AG04450 (cell line): Measurements from ENCODE around the gene EFCAB13. TPM values are rescaled to one million over a fixed set of nuclear protein-coding genes. Genes with fewer than 3 reads are reported as not detected.

ENCODE experiments used
- CTCF ChIA-PET: fragments of 300-600, 350-600 bp; formaldehyde crosslinking; extraction: SDS; loops from one replicate; lab custom pipeline; 2022; ENCODE audit warnings: antibody characterized with exemption, inconsistent platforms; lab: Charles Lee
- POLR2A ChIA-PET: fragments of 350-600 bp; formaldehyde crosslinking; extraction: SDS; loops from one replicate; lab custom pipeline; 2021; ENCODE audit warnings: antibody characterized with exemption, inconsistent platforms; lab: Yijun Ruan, JAX
- DNase-seq: peaks from one replicate; pipeline ENCODE4 v3.0.0-alpha.2; 2011; ENCODE audit warnings: low read depth, low spot score
- H3K27ac ChIP-seq: one replicate; pipeline ENCODE4 v1.5.1; 2012; ENCODE audit warnings: low read depth, low read length, control low read depth
- H3K27me3 ChIP-seq: one replicate; pipeline ENCODE4 v1.6.0; 2012; ENCODE audit warnings: low read length; ENCODE audit not compliant: control insufficient read depth, insufficient read depth
- H3K4me3 ChIP-seq: 2 replicates; pipeline ENCODE4 v1.5.1; 2011; ENCODE audit warnings: mild to moderate bottlenecking, low read depth, low read length, control low read depth
- H3K9me3 ChIP-seq: 2 replicates; pipeline ENCODE4 v1.5.1; 2012; ENCODE audit warnings: low read length; ENCODE audit not compliant: control insufficient read depth, insufficient read depth
- polyA plus RNA-seq: library from polyadenylated mRNA; depleted of rRNA; stranded (reverse); fragments of >200 nt; gene quantifications from 2 replicates; pipeline ENCODE4 v1.2.3, GENCODE V29; 2011
- TF ChIP-seq, protein P1 (sequence below): IDR thresholded peaks from 2 replicates; pipeline ENCODE4 v1.5.1; 2011; ENCODE audit warnings: low read depth, low read length, control low read depth, inconsistent platforms

Gene EFCAB13
- polyA plus RNA-seq, 1 experiment, result 1.6 TPM

DNA sequence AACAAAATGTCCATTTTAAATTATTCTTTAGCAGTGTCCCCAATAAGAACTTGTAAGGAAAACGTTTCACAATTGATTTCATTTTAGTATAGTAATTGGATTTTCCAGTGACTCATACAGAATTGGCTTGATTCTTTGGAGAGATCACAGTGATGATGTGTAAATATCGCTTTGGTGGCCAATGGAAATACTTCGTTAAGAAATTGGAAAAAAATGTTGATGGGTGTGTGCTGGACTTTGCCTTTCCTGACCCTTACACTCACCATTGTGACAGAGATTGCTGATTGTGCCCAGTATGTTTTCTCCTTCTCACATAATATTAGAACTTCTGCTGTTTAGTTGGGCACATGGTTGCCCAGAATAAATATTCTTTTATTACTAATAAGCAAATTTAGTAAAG, 7.4 kb upstream of the EFCAB13 start:
- Histone ChIP-seq H3K9me3 (peaks cover 4% of the 10 kb centered on the region; the same call in 1 of the 2 replicates), H3K4me3 (no peak overlapping the region), H3K27ac (no peak overlapping the region), H3K27me3 (no peaks in the 10 kb centered on the region)
- no peak for DNase-seq
- ChIA-PET CTCF (interaction anchor here (0.6 to 4.6 kb wide), 15 partner anchors 8 to 374 kb away, joined by 3 to 52 read pairs (median 6); partner anchors contain the start of gene EFCAB13), POLR2A (interaction anchor here (1.9 kb wide), 1 partner anchor 11 kb away, joined by 9 read pairs; no protein-coding TSS in a partner anchor)
- TF ChIP-seq, protein P1, sequence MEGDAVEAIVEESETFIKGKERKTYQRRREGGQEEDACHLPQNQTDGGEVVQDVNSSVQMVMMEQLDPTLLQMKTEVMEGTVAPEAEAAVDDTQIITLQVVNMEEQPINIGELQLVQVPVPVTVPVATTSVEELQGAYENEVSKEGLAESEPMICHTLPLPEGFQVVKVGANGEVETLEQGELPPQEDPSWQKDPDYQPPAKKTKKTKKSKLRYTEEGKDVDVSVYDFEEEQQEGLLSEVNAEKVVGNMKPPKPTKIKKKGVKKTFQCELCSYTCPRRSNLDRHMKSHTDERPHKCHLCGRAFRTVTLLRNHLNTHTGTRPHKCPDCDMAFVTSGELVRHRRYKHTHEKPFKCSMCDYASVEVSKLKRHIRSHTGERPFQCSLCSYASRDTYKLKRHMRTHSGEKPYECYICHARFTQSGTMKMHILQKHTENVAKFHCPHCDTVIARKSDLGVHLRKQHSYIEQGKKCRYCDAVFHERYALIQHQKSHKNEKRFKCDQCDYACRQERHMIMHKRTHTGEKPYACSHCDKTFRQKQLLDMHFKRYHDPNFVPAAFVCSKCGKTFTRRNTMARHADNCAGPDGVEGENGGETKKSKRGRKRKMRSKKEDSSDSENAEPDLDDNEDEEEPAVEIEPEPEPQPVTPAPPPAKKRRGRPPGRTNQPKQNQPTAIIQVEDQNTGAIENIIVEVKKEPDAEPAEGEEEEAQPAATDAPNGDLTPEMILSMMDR, result no peak

DNA sequence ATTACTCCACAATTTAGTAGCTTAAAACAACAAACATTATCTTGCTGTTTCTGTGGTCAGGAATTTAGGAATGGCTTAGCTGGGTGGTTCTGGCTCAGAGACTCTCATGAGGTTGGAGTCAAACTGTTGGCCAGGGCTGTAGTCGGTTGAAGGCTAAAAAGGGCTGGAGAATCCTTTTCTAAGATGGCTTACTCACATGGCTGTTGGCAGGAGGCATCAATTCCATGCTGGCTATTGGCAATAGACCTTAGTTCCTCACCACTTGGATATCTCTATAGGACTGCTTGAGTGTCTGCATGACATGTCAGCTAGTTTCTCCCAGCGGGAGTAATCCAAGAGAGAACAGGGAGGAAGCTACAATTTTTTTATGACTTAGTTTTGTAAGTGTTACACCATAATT, 6.6 kb upstream of the EFCAB13 start:
- no peak for DNase-seq
- ChIA-PET CTCF (interaction anchor here (0.6 to 4.6 kb wide), 7 partner anchors 13 to 299 kb away, joined by 3 to 52 read pairs (median 9); no protein-coding TSS in a partner anchor), POLR2A (no interaction called here)
- Histone ChIP-seq H3K27me3 (no peaks in the 10 kb centered on the region), H3K9me3 (peaks cover 4% of the 10 kb centered on the region; the same call in 1 of the 2 replicates), H3K27ac (no peak overlapping the region), H3K4me3 (no peak overlapping the region)
- TF ChIP-seq, protein P1, result no peak

DNA sequence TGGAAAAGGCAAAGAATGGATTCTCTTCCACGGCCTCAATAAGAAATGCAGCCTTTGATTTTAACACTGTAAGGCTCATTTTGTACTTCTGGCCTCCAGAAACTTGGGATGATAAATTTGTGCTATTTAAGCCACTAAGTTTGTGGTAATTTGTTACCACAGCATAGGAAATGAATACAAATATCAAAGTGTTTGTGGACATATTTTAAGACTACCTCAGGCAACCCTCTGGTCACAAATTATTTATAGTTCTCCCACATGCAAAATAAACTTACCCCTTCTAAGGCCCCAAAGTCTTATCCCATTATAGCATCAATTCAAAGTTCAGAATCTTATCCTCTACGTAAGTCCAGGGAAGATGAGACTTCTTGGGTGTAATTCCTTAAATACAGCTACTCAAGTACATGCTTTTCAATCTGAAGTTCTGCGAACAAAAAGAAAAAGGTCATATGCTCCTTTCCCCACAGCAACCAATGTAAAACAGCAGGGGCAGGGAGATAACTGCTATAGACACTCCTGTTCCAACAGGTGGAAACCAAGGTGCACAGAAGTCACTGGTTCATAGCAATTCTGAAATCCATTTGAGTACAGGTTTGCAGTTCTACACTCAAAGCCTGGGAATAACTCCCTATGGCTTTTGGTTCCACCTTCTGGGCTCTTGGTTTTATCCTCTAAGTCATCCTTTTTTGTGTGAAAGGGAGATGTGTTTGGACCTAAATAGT, 5.4 kb upstream of the EFCAB13 start:
- Histone ChIP-seq H3K9me3 (peaks cover 4% of the 10 kb centered on the region; the same call in 1 of the 2 replicates), H3K4me3 (no peak overlapping the region), H3K27ac (no peak overlapping the region), H3K27me3 (no peaks in the 10 kb centered on the region)
- TF ChIP-seq, protein P1, result no peak
- ChIA-PET POLR2A (no interaction called here), CTCF (no interaction called here)
- DNase-seq, result no peak

DNA sequence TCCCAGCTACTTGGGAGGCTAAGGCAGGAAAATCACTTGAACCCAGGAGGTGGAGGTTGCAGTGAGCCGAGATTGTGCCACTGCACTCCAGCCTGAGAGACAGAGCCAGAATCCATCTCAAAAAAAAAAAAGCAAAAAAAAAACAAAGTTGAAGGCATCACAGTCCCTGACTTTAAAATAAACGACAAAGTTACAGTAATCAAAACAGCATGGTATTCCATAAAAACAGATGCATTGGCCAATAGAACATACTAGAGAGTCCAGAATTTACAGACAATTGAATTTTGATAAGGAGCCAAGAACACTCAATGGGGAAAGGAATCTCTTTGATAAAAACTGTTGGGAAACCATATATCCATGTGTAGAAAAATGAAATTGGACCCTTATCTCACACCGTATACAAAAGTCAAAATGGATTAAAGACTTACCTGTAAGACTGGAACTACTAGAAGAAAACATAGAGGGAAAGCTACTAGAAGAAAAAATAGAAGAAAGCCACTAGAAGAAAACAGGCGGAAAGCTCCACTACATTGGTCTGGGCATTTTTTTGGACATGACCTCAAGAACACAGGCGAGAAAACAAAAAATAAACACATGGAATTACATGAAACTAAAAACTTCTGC, 2.8 kb upstream of the EFCAB13 start:
- Histone ChIP-seq H3K9me3 (peaks cover 11% of the 10 kb centered on the region; the same call in 1 of the 2 replicates), H3K27ac (no peak overlapping the region), H3K27me3 (peaks cover 4% of the 10 kb centered on the region), H3K4me3 (no peak overlapping the region)
- TF ChIP-seq, protein P1, result no peak
- POLR2A ChIA-PET, result no interaction called here
- DNase-seq, result no peak
- CTCF ChIA-PET, result no interaction called here
